Testis (tissue), 2 donors: ENCODE measurements around the gene EIF2S3B.

Experiments
- CTCF ChIP-seq, 3 experiments: fragments of 450-650 bp in 2 of 3; fragments of 200-600 bp in 1 of 3; sonication (generic) in 1 of 3; IDR thresholded peaks; one replicate each; pipeline ENCODE4 v1.5.1; 2016 to 2019; ENCODE audit warnings: antibody characterized with exemption in 3 of 3, mild to moderate bottlenecking in 2 of 3, moderate library complexity in 1 of 3
- POLR2A ChIP-seq: fragments of 450-650 bp; IDR thresholded peaks from one replicate; pipeline ENCODE4 v1.6.1; 2017; ENCODE audit warnings: antibody characterized with exemption, mild to moderate bottlenecking, moderate library complexity

GRCh38 chr12:10501030-10501429 lies 4.7 kb upstream of the EIF2S3B start:
- no peak for TF ChIP-seq CTCF (IDR thresholded peaks at IDR 0.05)
- TF ChIP-seq POLR2A: no peak
